ENCODE results near the gene HDAC2.

GRCh38 chr6:113970805-113971676 lies at the start of gene HDAC2:
- no peak for TF ChIP-seq CTCF (IDR thresholded peaks at IDR 0.05)
- peak in 1 of 2 donors; percentile 45 for TF ChIP-seq POLR2A (IDR thresholded peaks at IDR 0.05)
